NB4 (cell line): ENCODE measurements around the gene PRRX2.

Experiments used
- DNase-seq: peaks from one replicate; pipeline ENCODE4 v3.0.0; 2010; ENCODE audit warnings: low read depth
- H3K4me3 ChIP-seq: one replicate; pipeline ENCODE4 v1.5.1; 2011; ENCODE audit warnings: mild to moderate bottlenecking, low read depth, low read length, moderate library complexity
- CTCF ChIP-seq: IDR thresholded peaks from one replicate; pipeline ENCODE4 v1.5.1; 2012; ENCODE audit warnings: low read depth, low read length
- MAX ChIP-seq: IDR thresholded peaks from 2 replicates; pipeline ENCODE4 v1.6.1; 2011; ENCODE audit warnings: low read depth, low read length
- MYC ChIP-seq: IDR thresholded peaks from 2 replicates; pipeline ENCODE4 v1.6.1; 2011; ENCODE audit warnings: low read depth, low read length
- POLR2A ChIP-seq: IDR thresholded peaks from 2 replicates; pipeline ENCODE4 v1.6.1; 2011; ENCODE audit warnings: mild to moderate bottlenecking; ENCODE audit not compliant: insufficient read length; ENCODE audit errors: extremely low read depth

PRRX2 gene

GRCh38 chr9:129702589-129703520 lies 37.4 kb downstream of the PRRX2 start:
- no peak for DNase-seq
- TF ChIP-seq CTCF (no peak), POLR2A (no peak), MAX (no peak), MYC (no peak)
- H3K4me3 ChIP-seq: no peak overlapping the region

DNA sequence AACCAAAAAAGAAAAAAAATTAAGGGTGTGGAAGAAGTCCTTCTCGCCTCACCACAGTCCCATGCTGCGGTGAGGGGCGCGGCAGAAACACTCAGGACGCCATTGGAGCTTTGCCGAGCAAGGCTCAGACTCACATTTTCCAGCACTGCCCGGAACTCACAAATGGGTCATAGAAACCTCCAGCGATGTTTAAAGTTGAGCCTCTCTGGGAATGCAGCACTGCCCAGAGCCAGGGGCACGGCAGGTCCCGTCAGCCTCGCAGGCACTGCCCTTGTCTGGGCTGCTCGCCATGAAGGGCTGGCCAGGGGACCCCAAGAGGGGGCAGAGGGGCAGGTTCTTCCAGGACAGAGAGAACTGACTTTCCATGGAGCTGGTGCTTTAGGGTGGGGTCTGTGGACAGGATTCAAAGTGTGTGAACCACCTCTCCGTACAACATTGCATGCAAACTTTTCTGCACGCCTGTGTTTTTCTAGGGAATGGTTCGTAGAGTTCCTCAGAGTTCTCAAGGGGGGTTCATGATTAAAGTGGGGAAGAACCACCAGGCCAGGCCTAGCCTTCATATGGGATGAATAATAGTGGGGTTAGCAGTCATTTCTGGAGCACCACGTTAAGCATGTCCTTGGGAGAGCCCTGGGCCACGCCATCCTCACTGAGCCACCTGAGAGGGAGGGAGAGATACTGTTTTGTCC lies 38.4 kb downstream of the PRRX2 start:
- no peak for DNase-seq
- H3K4me3 ChIP-seq: no peak overlapping the region
- TF ChIP-seq MYC (no peak), MAX (no peak), POLR2A (no peak), CTCF (no peak)

DNA sequence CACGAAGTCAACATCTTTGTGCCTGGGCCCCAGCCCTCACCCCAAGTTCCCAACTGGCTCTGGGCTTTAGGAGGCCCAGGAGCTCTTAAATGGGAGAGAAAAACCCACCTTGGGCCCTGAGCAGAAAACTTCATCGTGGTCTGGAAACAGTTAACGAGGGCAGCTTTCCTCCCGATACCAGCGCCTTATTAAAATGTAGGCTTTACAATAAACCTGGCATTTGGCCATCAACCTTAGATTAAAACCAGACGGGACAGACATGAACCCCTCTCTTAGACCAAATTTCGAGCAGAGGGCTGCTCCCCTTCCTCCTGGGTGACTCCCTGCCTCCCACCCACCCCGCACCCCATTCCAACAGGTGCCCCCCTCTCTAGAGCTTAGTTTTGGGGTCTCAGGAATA lies 39.4 kb downstream of the PRRX2 start:
- no peak overlapping the region for H3K4me3 ChIP-seq
- TF ChIP-seq MAX: no peak
- TF ChIP-seq POLR2A: no peak
- no peak for TF ChIP-seq MYC
- no peak for TF ChIP-seq CTCF
- DNase-seq: no peak

DNA sequence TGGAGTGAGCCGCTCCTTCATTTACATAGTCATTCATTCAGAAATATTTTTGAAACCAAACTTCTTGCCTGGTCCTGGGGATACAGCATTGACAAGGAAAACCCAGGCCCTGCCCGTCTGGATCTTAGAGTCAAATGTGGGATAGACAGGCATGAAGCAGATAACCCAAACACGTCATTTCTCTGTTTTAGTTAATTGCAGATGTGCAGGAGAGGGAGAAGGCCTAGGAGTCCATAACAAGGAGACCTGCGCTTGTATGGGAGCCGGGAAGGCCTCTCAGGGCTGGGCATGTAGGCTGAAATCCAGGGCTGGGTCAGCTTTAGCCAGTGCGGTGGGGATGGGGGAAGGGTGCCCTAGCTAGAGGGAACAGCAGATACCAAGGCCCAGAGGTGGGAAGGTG lies 43.3 kb downstream of the PRRX2 start:
- no peak for DNase-seq
- no peak for TF ChIP-seq MAX
- no peak for TF ChIP-seq POLR2A
- TF ChIP-seq MYC: no peak
- TF ChIP-seq CTCF: no peak
- no peak overlapping the region for H3K4me3 ChIP-seq

DNA sequence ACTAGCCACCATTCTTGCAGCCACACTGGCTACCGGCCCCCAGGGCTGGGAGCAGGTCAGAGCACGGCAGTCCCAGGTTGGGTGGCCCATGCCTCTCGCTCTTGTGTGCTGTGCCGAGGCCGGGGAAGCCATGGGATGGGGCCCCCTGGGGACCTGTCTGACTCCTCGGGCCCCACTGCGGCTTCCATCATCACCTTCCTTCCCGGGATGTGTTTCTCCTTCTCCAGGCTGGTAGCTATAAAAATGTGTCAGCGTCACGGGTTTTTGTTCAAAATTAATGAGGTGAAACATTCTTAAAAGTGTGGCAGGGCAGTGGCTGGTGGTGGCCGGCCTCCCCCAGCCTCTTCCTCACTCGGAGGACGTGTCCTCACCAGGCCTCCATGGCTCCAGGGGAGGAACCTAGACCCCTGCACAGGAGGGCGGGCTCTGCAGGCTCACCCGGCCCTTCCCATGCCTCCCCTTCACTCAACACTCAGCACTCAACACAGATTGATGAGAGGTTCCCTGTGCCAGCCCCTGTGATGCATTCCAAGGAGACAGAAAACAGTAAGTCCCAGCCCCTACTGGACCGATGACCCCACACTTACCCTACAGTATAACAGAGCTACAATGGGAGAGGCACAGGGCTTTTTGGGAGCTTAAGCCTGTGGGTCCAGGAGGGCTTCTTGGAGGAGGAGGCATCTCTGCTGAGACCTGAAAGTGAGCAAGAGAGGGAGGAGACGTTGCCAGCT lies 44.2 kb downstream of the PRRX2 start:
- DNase-seq: no peak
- no peak for TF ChIP-seq POLR2A
- TF ChIP-seq MAX: no peak
- TF ChIP-seq MYC: no peak
- TF ChIP-seq CTCF: no peak
- no peak overlapping the region for H3K4me3 ChIP-seq
